ENCODE measurements around the gene USP2. TPM values are rescaled to one million over a fixed set of nuclear protein-coding genes. Genes with fewer than 3 reads are reported as not detected.

The USP2 gene
- total RNA-seq, 1 donor from 2014 or later: 135 TPM

- Histone ChIP-seq H3K36me3 (peaks cover 8% of the 10 kb centered on the region), H3K4me3 (no peak overlapping the region), H3K9me3 (replicated peaks) (peaks cover 49% of the 10 kb centered on the region), H3K27me3 (ENCODE audit: low read depth) (no peaks in the 10 kb centered on the region), H3K27ac (replicated peaks) (no peak overlapping the region), H3K4me1 (no peaks in the 10 kb centered on the region)
- TF ChIP-seq CTCF (IDR thresholded peaks at IDR 0.05; ENCODE audit: borderline replicate concordance): no peak
- DNase-seq: no peak
- intact Hi-C loops (cut with micrococcal nuclease): no loop called here
Observed at GRCh38 chr11:119400860-119401259, 19.4 kb upstream of the USP2 start.

GRCh38 chr11:119397740-119398139 is 16.2 kb upstream of the USP2 start:
- H3K36me3 ChIP-seq: peaks cover 8% of the 10 kb centered on the region
- intact Hi-C loops (cut with micrococcal nuclease): no loop called here
- H3K27me3 ChIP-seq (ENCODE audit: low read depth): no peaks in the 10 kb centered on the region
- no peak overlapping the region for H3K4me3 ChIP-seq
- no peak overlapping the region for H3K27ac ChIP-seq (replicated peaks)
- DNase-seq: no peak
- no peaks in the 10 kb centered on the region for H3K4me1 ChIP-seq
- TF ChIP-seq CTCF (IDR thresholded peaks at IDR 0.05; ENCODE audit: borderline replicate concordance): no peak
- H3K9me3 ChIP-seq (replicated peaks): peaks cover 49% of the 10 kb centered on the region

- Histone ChIP-seq H3K9me3 (replicated peaks) (peaks cover 46% of the 10 kb centered on the region), H3K36me3 (peaks cover 8% of the 10 kb centered on the region)
- intact Hi-C loops (cut with micrococcal nuclease): no loop called here
Observed at GRCh38 chr11:119396835-119397234, 15.3 kb upstream of the USP2 start.

GRCh38 chr11:119391275-119391674 is 9.8 kb upstream of the USP2 start:
- Histone ChIP-seq H3K27ac (replicated peaks) (no peak overlapping the region), H3K4me1 (no peaks in the 10 kb centered on the region), H3K27me3 (ENCODE audit: low read depth) (no peaks in the 10 kb centered on the region), H3K36me3 (no peaks in the 10 kb centered on the region), H3K4me3 (no peak overlapping the region), H3K9me3 (replicated peaks) (no peaks in the 10 kb centered on the region)
- intact Hi-C loops (cut with micrococcal nuclease): no loop called here
- no peak for TF ChIP-seq CTCF (IDR thresholded peaks at IDR 0.05; ENCODE audit: borderline replicate concordance)
- no peak for DNase-seq

More at GRCh38 chr11:119396835-119397234, 15.3 kb upstream of the USP2 start:
- Histone ChIP-seq H3K4me3 (no peak overlapping the region), H3K27ac (replicated peaks) (no peak overlapping the region), H3K4me1 (no peaks in the 10 kb centered on the region), H3K27me3 (ENCODE audit: low read depth) (no peaks in the 10 kb centered on the region)
- no peak for DNase-seq
- no peak for TF ChIP-seq CTCF (IDR thresholded peaks at IDR 0.05; ENCODE audit: borderline replicate concordance)

- no peak for DNase-seq
- no peak overlapping the region for H3K4me3 ChIP-seq
- no peaks in the 10 kb centered on the region for H3K4me1 ChIP-seq
- TF ChIP-seq CTCF (IDR thresholded peaks at IDR 0.05; ENCODE audit: borderline replicate concordance): peak; percentile 34
- no peak overlapping the region for H3K27ac ChIP-seq (replicated peaks)
- no peaks in the 10 kb centered on the region for H3K9me3 ChIP-seq (replicated peaks)
- intact Hi-C loops (cut with micrococcal nuclease): no loop called here
- no peaks in the 10 kb centered on the region for H3K36me3 ChIP-seq
- peaks cover 8% of the 10 kb centered on the region for H3K27me3 ChIP-seq (ENCODE audit: low read depth)
Observed at GRCh38 chr11:119389611-119390254, 8.2 kb upstream of the USP2 start.
